NCI-H2196 treated with DMSO at 0.1 percent for 48 hours (cell line): ENCODE data around the gene PIGO.

Experiments used
- DNase-seq: peaks from one replicate; lab custom pipeline; 2025; ENCODE audit not compliant: unreplicated experiment; lab: John Stamatoyannopoulos, UW

Gene PIGO

DNA sequence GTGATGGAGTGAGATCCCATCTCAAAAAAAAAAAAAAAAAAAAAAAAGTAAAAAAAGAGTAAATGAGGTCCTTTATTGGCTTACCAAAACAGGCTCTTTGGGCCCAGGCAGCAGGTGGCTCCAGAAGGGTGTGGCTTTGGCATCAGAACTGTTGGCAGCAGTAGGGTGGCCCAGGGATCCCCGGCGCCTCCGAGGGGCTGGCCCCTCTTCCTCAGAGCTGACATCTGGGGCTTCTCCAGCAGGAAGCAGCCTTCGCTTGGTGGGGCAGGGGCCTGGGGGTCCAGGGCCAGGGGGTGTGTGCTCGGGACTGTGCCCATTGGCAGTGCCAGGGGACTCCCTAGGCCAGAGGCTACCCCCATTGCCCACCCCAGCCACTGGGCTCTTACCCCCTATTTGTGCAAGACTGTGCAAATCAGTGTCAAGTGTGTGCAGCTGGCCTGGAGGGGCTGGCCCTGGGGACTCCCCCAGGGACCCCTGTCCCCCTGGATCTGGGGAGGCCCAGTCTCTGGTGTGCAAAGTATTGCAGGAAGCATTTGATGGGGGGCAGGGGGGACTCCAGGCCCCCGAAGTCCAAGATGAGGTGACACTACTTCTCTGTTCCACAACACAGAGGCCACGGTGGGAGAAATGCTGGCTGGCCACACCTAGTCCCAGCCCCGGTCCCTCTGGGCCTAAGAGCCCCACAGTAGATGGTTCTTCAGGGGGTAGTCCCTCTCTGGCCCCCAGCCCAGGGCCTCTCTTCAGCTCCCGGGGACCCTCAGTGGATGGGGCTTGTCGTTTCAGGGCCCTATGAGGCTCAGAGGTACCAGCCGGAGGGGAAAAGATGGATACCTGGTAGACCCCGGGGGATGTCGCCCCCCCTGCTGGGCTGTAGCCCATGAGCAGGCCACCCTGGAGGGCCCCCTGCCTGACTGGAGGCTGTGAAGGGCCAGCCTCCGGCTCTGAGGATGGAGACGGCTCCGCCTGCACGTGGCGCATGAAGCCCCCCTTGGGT lies 11.2 kb upstream of the PIGO start:
- no peak for DNase-seq

DNA sequence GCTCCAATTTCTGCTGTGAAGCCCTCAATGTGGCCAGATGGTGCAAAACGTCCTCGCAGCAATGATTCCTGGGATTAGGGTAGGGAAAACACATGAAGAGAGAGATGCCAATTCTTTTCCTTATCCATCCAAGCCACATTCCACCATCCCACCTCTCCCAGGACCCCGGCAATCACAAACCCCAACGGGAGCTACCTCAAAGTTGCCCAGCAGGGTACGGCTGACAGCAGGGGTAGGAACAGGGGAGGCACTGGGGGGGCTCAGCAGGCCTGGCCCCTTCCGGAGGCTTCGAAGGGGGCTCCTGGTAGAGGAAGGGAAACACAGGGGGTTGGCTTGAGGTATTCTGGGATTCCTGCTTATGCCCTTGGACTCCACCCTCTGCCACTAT lies 9.9 kb upstream of the PIGO start:
- no peak for DNase-seq

DNA sequence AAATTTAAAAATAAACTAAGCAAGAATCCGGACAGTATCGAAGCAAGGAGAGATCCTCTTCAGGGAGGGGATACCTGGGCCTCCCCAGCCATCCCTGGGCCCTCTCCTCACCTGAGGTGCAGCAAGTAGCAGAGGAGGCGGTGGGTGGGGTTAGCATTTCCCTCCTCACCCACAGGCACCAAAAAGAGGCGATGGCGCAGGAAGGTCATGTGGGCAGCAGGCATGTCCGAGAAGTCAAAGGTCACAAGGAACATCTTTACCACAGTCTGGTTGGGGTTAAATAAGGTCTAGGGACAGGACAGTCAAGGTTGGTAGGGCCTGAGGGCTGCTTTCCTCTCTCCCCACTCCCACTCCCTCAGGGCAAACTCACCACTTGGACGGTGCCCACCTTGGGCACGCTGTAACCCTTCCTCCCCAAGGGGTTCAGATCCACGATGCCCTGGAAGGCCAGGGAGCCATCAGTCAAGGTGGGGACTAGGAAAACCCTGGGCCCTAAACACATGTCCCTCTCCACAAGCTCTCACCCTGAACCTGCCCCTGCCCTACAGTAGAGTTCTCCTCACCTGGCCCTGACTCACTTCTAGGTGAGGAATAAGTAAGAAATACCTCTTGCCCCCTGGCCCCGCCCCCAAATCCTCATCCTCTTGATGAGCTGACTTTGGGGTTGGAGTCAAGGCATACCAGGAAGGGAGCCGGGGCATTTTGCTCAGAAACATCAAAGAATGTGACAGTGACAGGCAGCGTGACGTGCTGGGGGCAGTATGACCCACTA lies 9.4 kb upstream of the PIGO start:
- DNase-seq = no peak

DNA sequence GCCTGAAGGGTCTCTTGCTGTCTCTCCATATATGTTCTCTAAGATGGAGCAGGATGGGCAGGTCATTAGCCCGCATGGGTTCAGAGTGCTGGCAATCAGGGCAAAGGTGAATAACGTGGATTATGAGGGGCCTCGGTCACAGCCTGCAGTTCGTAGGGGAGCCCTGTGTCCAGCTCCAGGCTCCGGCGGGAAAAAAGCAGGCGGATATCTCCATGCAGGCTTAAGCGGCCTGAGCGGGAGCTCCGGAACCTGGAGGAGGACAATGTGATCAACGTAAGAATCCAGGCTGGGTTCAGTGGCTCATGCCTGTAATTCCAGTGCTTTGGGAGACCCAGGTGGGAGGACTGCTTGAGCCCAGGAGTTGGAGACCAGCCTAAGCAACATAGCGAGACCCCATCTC lies 8.7 kb upstream of the PIGO start:
- no peak for DNase-seq

DNA sequence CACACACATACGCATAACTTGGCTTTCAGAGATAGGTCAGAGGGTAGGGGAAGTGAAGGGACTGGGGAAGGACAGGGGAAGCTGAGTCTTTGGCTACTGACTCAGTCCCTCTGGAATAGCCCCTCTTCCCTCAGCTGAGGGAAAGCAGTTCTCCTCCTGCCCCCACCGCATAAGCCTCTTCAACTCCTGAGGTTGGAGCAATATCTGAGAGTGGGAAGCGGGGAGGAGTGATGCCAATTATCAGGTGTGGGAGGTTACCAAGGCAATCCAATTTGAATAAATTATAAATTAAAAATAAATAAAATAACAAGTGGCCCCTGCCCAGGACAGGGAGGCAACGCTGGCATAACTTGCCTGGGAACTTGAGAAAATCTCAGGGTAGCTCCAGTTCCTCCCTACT lies 8.2 kb upstream of the PIGO start:
- no peak for DNase-seq

DNA sequence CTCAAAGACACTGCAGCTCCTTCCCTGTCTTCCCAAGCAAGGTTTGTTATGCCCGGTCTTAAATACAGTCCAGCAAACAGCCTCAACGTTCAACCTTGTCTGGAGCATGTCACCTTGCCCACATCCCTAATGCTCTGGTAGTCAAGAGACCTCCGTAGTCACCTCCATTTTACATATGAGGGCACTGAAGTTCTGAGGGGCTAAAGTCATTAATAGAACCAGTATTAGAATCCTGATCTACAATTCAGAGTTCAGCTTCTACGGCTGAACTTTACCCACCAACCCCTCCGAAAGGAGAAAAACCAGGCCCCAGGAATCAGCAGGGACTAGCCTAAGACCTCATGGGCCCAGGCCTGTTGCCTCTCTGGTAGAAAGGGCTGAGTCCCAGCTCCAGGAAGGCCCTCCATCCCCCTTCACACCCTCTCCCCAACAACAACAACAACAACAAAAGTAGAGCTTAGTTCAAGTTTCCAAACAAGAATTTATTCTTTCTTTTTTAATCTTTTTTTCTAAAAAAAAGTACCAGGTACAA lies 7.3 kb upstream of the PIGO start:
- DNase-seq = no peak

DNA sequence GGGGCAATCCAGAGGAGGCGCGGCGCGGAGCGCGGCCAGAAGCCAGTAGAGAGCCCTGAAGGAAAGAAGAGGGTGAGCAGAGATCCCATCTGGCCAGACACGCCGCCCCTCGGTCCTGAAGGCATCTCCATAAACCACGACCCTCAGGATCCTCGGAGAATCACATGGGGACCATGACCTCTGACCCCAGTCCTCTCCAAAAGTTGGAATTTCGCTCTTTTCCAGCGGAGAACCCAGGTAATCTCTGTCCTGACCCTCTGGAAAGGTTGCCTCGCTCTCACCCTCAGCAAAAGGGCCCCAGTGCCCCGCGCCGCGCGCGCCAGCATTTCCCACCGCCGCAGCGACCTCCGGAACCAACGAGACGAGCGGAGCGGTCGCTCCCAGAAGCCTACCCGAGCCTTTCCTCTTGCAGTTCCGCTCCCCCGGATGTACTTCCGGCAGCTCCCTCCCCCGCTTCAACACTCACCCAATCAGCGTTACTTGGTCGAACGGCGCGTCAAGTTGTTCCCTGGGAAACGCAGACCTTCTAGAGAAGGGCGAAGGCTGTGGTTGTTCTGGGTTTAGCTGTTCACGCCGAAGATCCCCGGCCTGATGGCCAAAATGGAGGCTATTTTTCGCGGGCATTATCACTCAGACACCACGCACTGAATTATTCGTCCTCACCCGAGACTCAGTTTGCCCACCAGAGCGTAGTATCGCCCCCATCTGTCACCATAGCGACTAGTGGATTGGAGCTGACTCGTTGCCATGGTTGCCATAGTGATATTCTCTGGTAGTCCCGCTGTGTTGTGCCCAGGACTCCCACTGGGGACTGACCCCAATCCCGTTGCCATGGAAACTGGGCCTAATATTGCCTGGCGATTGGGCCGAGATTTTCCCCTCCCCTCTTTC lies 6.6 kb upstream of the PIGO start, which contains the start of gene STOML2:
STOML2 (minus strand) TSS at position 363 of the 891 bp plus-strand sequence; CDS start at position 326, 37 bp downstream.
- DNase-seq = peak; percentile 98

DNA sequence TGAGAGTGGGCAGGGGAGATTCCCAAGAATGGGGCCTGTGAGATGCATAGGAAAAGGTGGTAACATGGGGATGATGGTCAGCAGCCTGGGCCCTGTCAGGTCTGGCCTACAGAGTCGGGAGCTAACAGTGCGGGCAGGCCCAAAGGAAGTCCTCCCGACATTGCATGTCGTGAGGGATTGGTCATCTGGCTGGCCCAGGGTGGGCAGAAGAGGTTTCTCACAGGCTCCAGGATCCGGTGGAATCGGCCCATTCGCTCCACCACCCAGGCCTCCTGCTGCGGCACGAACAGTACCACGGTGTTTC lies 6.0 kb upstream of the PIGO start:
- DNase-seq = no peak

DNA sequence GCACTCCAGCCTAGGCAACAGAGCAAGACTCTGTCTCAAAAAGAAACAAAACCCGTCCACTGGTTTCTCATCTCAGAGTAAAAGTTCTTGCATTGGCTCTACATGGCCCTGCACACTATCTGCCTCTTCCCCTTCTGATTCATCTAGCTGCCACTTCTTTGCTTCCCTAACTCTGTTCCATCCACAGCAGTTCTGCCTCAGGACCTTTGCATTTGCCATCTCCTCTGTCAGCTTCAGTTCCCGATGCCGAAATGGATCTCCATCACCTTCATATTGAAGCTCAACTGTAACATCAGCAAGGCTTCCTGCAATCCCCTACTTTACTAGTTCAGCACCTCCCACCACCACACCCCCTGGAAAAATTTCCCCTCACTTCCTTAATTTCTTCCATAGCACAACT lies 1.2 kb upstream of the PIGO start:
- no peak for DNase-seq

DNA sequence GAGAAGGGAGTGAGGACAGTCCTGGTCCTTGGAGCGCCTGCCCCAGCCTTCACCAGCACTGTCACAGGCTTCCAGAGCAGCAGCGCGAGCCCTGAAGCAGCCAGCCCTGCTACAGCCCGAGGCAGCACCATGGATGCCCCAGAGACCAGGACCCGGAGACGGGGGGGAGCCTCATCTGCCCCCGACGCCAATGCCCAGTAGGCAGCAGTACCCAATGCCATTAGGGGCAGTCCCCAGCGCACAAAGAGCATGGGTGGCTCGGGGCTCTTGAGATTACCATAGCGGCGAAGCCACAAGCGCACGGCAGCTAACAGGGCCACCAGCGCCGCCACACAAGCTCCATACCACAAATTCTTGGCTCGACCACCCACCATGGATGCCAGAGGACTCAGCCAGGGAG lies 4.9 kb downstream of the PIGO start:
- no peak for DNase-seq

DNA sequence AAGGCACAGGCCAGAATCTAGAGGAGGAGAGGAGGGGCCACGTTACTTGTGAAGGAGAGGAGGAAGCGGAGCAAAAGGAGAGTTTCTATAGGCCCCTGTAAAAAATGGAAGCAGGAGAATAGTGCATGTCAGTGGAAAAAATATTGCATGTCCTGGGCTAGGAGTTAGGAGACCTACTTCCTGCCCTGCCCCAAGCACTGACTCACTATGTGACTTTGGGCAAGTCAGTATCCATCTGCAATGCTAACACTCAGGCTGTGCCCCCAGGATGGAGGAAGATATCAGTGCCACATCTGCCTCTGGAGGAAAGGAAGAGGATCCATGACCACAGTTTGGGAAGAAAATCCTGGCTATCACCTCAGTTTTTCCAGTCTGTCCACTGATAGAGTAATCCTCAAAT lies 7.0 kb downstream of the PIGO start:
- DNase-seq = no peak

DNA sequence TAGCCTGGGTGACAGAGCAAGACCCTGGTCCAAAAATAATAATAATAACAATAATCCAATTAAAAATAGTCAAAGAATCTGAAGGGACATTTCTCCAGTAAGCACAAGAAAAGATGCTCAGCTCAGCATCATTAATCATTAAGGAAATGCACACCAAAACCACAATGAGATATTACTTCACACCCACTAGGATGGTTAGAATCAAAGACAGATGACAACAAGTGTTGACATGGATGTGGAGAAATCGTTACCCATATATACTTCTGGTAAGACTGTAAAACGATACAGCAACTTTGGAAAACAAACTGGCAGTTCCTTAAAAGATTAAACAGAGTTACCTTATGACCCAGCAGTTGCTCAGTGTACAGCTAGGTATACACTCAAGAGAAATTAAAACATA lies 11.3 kb downstream of the PIGO start:
- no peak for DNase-seq

DNA sequence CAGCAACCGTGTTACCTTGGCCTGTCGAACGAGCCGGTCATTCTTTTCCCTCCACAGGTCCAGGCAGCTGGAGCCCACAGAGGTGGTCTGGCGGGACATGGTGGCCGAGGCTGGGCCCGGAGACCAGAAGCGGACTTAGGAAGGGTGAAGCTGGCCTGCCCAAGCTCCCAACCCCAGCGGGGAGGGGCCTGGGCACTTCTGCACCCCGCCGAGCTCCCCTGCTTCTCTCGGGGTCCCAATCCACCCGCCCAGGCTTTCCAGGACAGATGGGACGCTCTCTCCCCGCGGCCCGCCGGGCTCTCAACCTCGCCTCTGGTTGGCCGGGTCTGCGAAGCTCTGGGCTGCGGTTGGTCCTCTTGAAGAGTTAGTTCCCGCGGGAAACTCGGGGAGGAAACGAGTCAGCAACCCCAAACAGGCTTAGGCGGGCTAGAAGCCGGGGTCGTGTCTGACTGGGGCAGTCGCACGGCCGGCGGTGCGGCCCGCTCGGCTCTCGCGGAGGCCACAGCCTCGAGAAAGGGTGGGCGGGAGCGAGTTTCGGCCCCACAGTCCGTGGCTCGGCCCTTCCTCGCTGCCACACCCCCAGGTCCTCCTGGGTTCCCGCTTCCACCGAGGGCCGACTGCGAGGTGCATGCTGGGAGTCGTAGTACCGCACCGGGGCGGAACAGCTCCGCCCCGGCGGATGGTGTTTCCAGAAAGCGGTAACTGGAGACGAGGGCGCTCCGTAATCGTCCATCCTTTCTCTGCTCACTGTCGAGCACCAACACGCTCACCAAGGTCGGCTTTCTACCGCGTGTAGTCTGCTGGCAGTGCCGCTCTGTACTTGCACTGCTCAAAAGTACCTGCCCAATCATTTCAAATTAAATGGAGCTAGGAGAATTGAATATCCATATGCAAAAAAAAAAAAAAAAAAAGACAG lies 16.7 kb downstream of the PIGO start, which contains the start of gene FANCG:
FANCG (minus strand) TSS at position 517 of the 916 bp plus-strand sequence; CDS start at position 99, 418 bp downstream.
- DNase-seq = peak; percentile 82

DNA sequence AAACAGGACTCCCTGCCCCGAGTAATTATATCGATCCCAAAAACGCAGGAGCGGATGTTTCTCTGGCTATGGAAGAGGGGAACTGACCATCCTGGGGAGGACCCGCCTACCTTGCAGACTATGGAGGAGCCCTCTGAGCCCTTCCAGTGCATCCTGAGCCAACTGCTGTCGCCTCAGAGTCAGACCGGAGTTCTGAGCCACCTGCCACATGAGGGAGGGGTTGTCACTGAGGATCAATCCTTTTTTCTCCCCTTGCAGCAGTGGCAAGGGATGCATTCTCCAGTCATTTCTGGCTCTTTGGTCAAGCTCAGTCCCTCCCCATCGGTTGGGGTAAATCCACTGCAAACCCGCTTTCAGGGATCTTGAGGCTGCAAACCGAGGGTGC lies 17.4 kb downstream of the PIGO start:
- DNase-seq = no peak

DNA sequence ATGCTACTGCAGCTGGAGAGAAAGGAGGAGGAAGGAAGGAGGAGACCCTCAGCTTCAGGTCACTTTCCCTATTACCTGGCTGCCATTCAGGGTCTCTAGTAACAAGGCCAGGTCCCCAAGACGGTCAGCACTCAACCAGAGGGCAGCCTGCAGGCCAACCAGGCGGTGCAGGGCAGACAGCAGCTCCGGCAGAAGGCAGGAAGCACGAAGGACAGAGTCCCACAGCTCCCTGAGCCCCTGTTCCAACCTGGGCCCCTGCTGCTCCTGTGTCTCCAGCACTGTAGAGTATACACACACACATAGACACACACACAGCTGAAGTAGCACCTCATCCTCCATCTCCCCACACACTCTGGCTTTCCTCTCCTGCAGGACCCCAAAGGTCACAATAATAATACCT lies 18.3 kb downstream of the PIGO start:
- no peak for DNase-seq

DNA sequence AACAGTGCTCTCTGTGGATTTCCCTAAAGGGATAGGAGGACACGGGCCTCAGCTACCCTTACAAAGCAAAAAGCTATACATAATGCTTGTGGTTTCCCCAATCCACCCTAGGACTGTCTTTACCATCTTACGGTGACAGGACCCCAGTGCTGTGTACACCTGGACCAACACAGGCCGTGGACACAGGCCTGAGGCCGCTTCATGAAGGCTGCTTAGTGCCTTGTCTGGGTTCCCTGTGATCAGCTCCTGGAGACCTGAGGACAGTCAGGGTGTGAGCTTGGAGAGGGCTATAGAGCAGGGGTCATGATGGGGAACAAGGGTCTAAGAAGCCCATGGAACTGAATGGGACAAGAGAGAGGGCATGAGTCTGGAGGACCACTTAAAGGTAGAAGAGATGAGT lies 19.5 kb downstream of the PIGO start:
- no peak for DNase-seq

DNA sequence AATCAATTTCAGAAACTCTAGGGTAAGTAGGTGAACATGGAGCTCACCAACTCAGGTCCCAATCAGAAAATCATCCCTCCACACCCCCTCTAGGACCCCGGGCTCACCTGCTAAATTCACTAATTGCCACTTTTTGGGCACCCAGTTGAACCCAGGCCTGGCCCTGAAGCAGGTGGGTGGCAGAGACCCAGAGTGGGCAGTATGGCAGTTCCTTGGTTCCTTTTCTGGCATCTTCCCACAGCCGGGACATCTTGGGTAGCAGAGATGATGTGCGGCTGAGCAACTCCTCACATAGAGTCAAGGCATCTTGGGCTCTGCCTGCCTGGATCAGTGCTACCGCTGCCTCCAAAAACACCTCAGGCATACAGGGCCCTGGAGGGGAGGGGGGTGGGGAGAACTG lies 21.0 kb downstream of the PIGO start:
- no peak for DNase-seq

DNA sequence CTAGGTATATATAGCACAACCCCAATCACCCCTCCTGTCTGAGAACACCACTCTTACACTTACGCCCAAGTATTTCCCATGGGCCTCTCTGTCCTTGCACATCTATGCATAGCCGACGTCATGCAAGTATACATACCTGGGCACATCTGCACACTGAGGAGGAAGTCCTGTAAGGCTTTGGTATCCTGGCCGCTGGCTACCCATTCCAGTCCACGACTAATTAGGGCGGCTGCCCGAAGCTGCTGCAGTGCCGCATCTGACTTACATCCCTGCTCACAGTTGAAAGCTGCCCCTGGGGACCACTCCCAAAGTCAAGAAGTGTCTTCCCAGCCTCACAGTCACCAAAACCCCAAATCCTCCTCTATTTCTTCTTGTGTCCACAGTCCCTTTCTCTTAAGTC lies 21.6 kb downstream of the PIGO start:
- DNase-seq = no peak

DNA sequence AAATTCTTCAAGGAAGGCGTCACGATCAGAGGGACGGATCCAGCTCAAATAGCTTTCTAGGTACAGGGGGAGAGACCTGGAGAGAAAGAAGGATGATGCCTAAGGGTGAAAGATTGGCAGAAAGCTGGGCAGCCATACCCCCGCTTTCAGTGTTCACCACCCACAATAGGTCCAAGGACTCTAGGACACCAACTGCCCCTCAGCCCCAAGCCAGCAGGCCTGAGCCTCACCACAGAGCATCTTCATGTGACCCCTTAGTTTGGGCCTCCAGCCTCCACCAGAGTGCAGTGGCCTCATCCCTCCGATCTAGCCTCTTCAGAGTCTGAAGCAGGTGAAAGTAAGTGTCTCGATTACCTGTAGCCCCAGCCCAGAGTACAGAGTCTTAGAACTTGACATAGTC lies 22.2 kb downstream of the PIGO start:
- DNase-seq = no peak

DNA sequence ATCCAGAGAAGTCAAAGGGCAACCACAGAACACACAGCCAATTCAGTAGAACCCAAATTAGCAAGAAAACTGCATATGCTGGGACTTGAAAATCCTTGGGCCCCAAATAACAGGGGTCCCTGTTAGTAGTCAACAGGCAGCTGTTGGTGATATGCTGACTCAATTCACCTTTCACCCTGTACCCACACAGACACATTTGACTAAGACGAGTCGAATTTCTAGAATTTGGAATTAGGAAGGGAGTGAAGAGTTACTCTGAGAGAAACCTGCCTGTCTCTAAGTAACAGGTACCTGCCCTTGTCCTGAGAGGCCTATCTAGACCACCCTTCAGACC lies 23.1 kb downstream of the PIGO start:
- no peak for DNase-seq
